Calu3 (cell line): ENCODE results near the gene SLC8A1. TPM values are rescaled to one million over a fixed set of nuclear protein-coding genes. Genes with fewer than 3 reads are reported as not detected.

Source experiments
- BruUV-seq: library from RNA; stranded (reverse); fragments of 400-500 nt; replicated peaks from 2 replicates; lab custom pipeline; 2021; lab: Mats Ljungman, UMichigan
- CTCF ChIA-PET: fragments of 300-600 bp; sonication (Branson Sonifier 250); formaldehyde crosslinking; loops from one replicate; lab custom pipeline; 2022; ENCODE audit warnings: antibody characterized with exemption; lab: Charles Lee
- DNase-seq: peaks from one replicate; pipeline ENCODE4 v3.0.0; 2022
- H3K27ac Mint-ChIP-seq: one replicate; pipeline ENCODE4 v1.8.0; 2022; ENCODE audit warnings: mixed read lengths; ENCODE audit not compliant: unreplicated experiment
- H3K27me3 Mint-ChIP-seq: one replicate; pipeline ENCODE4 v1.8.0; 2022; ENCODE audit warnings: mixed read lengths; ENCODE audit not compliant: unreplicated experiment
- H3K36me3 Mint-ChIP-seq: one replicate; pipeline ENCODE4 v1.8.0; 2022; ENCODE audit warnings: mild to moderate bottlenecking, moderate library complexity, mixed read lengths; ENCODE audit not compliant: insufficient read depth, unreplicated experiment
- H3K4me1 Mint-ChIP-seq: one replicate; pipeline ENCODE4 v1.8.0; 2022; ENCODE audit warnings: mild to moderate bottlenecking, low read depth, mixed read lengths; ENCODE audit not compliant: unreplicated experiment
- H3K4me3 Mint-ChIP-seq: one replicate; pipeline ENCODE4 v1.8.0; 2022; ENCODE audit warnings: mild to moderate bottlenecking, low read depth, moderate library complexity, mixed read lengths; ENCODE audit not compliant: unreplicated experiment
- H3K9me3 Mint-ChIP-seq: one replicate; pipeline ENCODE4 v1.8.0; 2022; ENCODE audit warnings: low read depth, mixed read lengths; ENCODE audit not compliant: unreplicated experiment
- intact Hi-C: fragments of 100-400 bp; cut with micrococcal nuclease; formaldehyde crosslinking; loops from one replicate; pipeline ENCODE4 v1.10.0; 2022; ENCODE audit not compliant: unreplicated experiment
- total RNA-seq: library from RNA; stranded (reverse); gene quantifications from 2 replicates; pipeline ENCODE4 v1.2.3, GENCODE V29; 2022
- TF ChIP-seq, protein P1 (sequence below): fragments of 200-600 bp; IDR thresholded peaks from one replicate; pipeline ENCODE4 v1.8.0; 2022; ENCODE audit warnings: antibody characterized with exemption; ENCODE audit not compliant: unreplicated experiment

SLC8A1 gene
- total RNA-seq, 1 experiment from 2014 or later = 0.05 TPM

DNA sequence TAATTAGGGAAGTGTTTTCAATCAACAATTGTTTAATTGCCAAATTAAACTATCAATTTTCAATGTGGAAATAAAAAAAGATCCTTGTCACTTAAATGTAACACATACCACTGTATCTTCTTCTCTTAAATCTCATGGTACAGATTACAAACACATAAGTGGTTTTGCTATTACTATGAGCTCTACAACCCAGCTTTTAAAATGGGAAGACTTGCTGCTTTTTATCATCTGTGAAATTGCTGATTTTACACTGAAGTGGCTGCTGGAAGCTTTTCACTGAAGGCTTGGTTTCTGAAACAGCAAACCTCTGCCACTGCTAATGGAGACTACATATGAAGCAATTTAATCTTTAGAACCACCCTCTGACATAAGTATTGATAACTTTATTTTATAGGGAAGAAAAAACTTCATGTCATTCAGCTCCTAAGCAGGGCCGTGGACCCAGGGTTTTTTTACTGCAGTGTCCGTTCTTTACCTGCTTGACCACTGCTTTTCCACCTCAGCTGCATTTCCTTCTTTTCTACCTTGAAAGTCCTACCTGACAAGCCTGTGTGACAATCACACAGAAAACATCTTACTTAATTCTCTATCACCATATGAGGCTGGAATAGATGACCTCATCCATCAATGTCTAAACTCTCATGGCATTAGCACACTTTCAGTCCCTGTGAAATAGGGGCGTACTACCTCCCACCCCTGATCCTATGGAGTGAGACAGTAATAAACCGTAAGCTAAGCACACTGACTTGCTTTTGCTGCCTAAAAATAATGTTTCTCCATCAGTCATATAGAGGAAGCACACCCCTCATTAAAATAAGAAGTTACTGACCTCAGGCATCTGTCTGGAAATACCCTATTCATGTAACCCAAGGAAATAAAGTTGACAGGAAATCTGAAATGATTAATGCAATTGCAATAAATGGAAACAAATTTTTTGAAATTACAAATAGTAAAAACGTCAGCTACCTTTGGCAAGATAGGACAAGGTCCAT, 19.2 kb upstream of the SLC8A1 start:
- no peak for DNase-seq
- CTCF ChIA-PET = no interaction called here
- TF ChIP-seq, protein P1, sequence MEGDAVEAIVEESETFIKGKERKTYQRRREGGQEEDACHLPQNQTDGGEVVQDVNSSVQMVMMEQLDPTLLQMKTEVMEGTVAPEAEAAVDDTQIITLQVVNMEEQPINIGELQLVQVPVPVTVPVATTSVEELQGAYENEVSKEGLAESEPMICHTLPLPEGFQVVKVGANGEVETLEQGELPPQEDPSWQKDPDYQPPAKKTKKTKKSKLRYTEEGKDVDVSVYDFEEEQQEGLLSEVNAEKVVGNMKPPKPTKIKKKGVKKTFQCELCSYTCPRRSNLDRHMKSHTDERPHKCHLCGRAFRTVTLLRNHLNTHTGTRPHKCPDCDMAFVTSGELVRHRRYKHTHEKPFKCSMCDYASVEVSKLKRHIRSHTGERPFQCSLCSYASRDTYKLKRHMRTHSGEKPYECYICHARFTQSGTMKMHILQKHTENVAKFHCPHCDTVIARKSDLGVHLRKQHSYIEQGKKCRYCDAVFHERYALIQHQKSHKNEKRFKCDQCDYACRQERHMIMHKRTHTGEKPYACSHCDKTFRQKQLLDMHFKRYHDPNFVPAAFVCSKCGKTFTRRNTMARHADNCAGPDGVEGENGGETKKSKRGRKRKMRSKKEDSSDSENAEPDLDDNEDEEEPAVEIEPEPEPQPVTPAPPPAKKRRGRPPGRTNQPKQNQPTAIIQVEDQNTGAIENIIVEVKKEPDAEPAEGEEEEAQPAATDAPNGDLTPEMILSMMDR = no peak
- intact Hi-C loops = no loop called here
- no peaks in the 10 kb centered on the region for H3K36me3 Mint-ChIP-seq
- no TSS peak for BruUV-seq
- H3K4me3 Mint-ChIP-seq = no peak overlapping the region
- no peaks in the 10 kb centered on the region for H3K9me3 Mint-ChIP-seq
- no peaks in the 10 kb centered on the region for H3K4me1 Mint-ChIP-seq
- H3K27me3 Mint-ChIP-seq = no peaks in the 10 kb centered on the region
- no peak overlapping the region for H3K27ac Mint-ChIP-seq

GRCh38 chr2:40466935-40467572, 15.2 kb upstream of the SLC8A1 start:
- Mint-ChIP-seq H3K27me3 (no peaks in the 10 kb centered on the region), H3K9me3 (no peaks in the 10 kb centered on the region), H3K27ac (no peak overlapping the region), H3K4me1 (no peaks in the 10 kb centered on the region), H3K36me3 (no peaks in the 10 kb centered on the region), H3K4me3 (no peak overlapping the region)
- BruUV-seq = no TSS peak
- CTCF ChIA-PET = interaction anchor here (0.7 kb wide), 1 partner anchor 442 kb away, joined by 3 read pairs; no protein-coding TSS in a partner anchor
- intact Hi-C loops = no loop called here
- DNase-seq = no peak
- TF ChIP-seq, protein P1 = no peak

DNA sequence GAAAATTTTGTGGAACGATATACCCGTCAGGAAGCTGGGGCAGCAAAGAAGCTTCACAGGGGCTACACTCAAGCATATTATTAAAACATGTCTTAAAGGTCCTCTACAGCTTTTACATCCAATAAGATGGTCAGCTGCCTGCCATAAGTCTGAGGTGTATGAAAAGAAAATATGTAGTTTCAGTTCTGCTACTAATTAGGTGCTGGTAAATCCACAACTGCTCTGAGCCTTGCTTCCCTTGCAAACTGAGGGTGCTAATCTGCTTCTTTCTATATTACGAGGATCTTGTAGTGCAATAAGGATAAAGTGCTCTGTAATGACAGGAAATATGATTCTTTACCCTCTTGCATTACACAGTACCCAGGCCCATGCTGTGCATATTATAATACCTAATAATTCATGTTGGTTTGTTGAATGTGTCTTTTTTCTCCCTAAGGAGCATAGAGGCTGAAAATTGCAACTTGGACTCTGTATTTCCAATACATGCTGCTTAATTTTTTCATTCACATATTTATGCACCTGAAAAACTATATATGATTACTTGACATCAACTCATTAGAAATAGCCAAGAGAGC, 14.5 kb upstream of the SLC8A1 start:
- H3K27me3 Mint-ChIP-seq = no peaks in the 10 kb centered on the region
- no peaks in the 10 kb centered on the region for H3K36me3 Mint-ChIP-seq
- DNase-seq = no peak
- H3K4me3 Mint-ChIP-seq = no peak overlapping the region
- CTCF ChIA-PET = interaction anchor here (0.7 kb wide), 1 partner anchor 442 kb away, joined by 3 read pairs; no protein-coding TSS in a partner anchor
- TF ChIP-seq, protein P1 = no peak
- intact Hi-C loops = no loop called here
- no peak overlapping the region for H3K27ac Mint-ChIP-seq
- no TSS peak for BruUV-seq
- no peaks in the 10 kb centered on the region for H3K9me3 Mint-ChIP-seq
- H3K4me1 Mint-ChIP-seq = no peaks in the 10 kb centered on the region

DNA sequence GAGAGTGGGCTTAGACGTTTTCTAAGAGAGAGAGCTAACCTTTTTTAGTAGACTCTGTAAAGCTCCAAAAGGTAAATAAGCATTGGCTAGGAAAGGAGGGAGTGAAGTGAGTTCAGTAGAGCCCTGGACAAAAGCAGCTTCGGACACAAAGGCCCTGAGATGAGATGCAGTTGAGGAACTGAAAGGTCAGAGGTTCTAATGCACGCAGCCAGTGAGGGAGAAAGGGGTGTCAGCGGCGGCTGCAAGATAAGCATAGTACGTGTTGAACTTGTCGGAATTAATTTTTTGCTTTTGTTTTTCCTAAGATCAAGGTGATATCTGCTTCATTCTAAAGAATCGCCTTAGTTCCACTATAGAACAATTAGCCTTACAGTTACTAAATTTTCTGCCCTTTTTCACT, 11.2 kb upstream of the SLC8A1 start:
- H3K27me3 Mint-ChIP-seq = no peaks in the 10 kb centered on the region
- H3K36me3 Mint-ChIP-seq = no peaks in the 10 kb centered on the region
- no peak overlapping the region for H3K4me3 Mint-ChIP-seq
- TF ChIP-seq, protein P1 = no peak
- CTCF ChIA-PET = no interaction called here
- H3K9me3 Mint-ChIP-seq = no peaks in the 10 kb centered on the region
- H3K4me1 Mint-ChIP-seq = no peaks in the 10 kb centered on the region
- no peak overlapping the region for H3K27ac Mint-ChIP-seq
- intact Hi-C loops = no loop called here
- DNase-seq = no peak
- BruUV-seq = no TSS peak
